Subcutaneous adipose tissue (tissue), 4 donors: Measurements from ENCODE around the gene FUT9. TPM values are rescaled to one million over a fixed set of nuclear protein-coding genes. Genes with fewer than 3 reads are reported as not detected.

ENCODE experiments used
- CTCF ChIP-seq: fragments of 450-650 bp; IDR thresholded peaks from one replicate; pipeline ENCODE4 v1.5.1; 2016; ENCODE audit warnings: low read depth, mild to moderate bottlenecking, control low read depth, antibody characterized with exemption, moderate library complexity
- total RNA-seq, 4 donors: library from RNA; depleted of rRNA; stranded (reverse); fragments of >200 nt; gene quantifications; one replicate each; pipeline ENCODE4 v1.1.0, GENCODE V29; 2016

Gene FUT9
- total RNA-seq, 4 donors from 2014 or later, result not detected

- TF ChIP-seq CTCF, result no peak
These were observed 180.9 kb downstream of the FUT9 start for GRCh38 chr6:96196633-96197032.

- TF ChIP-seq CTCF, result no peak
These were observed 181.5 kb downstream of the FUT9 start for GRCh38 chr6:96197241-96197640.

GRCh38 chr6:96202571-96202970 is 186.8 kb downstream of the FUT9 start:
- no peak for TF ChIP-seq CTCF

GRCh38 chr6:96211341-96211740 is 195.6 kb downstream of the FUT9 start:
- TF ChIP-seq CTCF, result no peak

- no peak for TF ChIP-seq CTCF
These were observed 196.3 kb downstream of the FUT9 start for GRCh38 chr6:96212066-96212465.

GRCh38 chr6:96213784-96214183 is 198.0 kb downstream of the FUT9 start:
- TF ChIP-seq CTCF, result no peak

GRCh38 chr6:96223695-96224094 is 207.9 kb downstream of the FUT9 start:
- no peak for TF ChIP-seq CTCF
